SK-MEL-5 (cell line): Measurements from ENCODE around the gene RPP30. TPM values are rescaled to one million over a fixed set of nuclear protein-coding genes. Genes with fewer than 3 reads are reported as not detected.

Experiments used
- DNase-seq: peaks from one replicate; pipeline ENCODE4 v3.0.0-alpha.2; 2016; ENCODE audit warnings: low read depth, low spot score
- in situ Hi-C: cut with HindIII; loops from 2 replicates; pipeline ENCODE4 v1.10.0; 2016; ENCODE audit warnings: low sequenced_read_pairs, high pct_unique_total_duplicates, low pct_unique_long_range_greater_than_20kb
- total RNA-seq: library from RNA; depleted of rRNA; stranded (reverse); fragments of >200 nt; shearing (Covaris generic); gene quantifications from 2 replicates; pipeline ENCODE4 v1.2.3, GENCODE V29; 2014

RPP30 gene
- total RNA-seq, 1 experiment from 2014 or later, result 58.4 TPM

GRCh38 chr10:90912174-90912573 is 40.4 kb downstream of the RPP30 start:
- in situ Hi-C loops, result no loop called here
- DNase-seq, result peak; percentile 2

- DNase-seq, result no peak
- in situ Hi-C loops, result no loop called here
Observed at GRCh38 chr10:90912854-90913479, 41.2 kb downstream of the RPP30 start.

- in situ Hi-C loops, result no loop called here
- no peak for DNase-seq
Observed at GRCh38 chr10:90913774-90914420, 42.1 kb downstream of the RPP30 start.

- in situ Hi-C loops, result no loop called here
- DNase-seq, result no peak
Observed at GRCh38 chr10:90914992-90915765, 43.4 kb downstream of the RPP30 start.

- DNase-seq, result no peak
- in situ Hi-C loops, result no loop called here
Observed at GRCh38 chr10:90915766-90916075, 43.9 kb downstream of the RPP30 start.

- no peak for DNase-seq
- in situ Hi-C loops, result no loop called here
Observed at GRCh38 chr10:90916392-90917237, 44.8 kb downstream of the RPP30 start.

- no peak for DNase-seq
- in situ Hi-C loops, result no loop called here
Observed at GRCh38 chr10:90917238-90917967, 45.6 kb downstream of the RPP30 start.

- no peak for DNase-seq
- in situ Hi-C loops, result no loop called here
Observed at GRCh38 chr10:90917968-90918318, 46.2 kb downstream of the RPP30 start.

- in situ Hi-C loops, result no loop called here
- no peak for DNase-seq
Observed at GRCh38 chr10:90919683-90920574, 48.2 kb downstream of the RPP30 start.

- in situ Hi-C loops, result no loop called here
- DNase-seq, result no peak
Observed at GRCh38 chr10:90920986-90921666, 49.4 kb downstream of the RPP30 start, which contains the start of gene ANKRD1. TSS of gene ANKRD1 (minus strand) at chr10:90921087. CDS start at chr10:90921027, 60 bp downstream.

- in situ Hi-C loops, result no loop called here
- DNase-seq, result no peak
Observed at GRCh38 chr10:90921906-90922305, 50.1 kb downstream of the RPP30 start.

GRCh38 chr10:90923111-90923731 is 51.4 kb downstream of the RPP30 start:
- in situ Hi-C loops, result no loop called here

GRCh38 chr10:90924552-90924951 is 52.8 kb downstream of the RPP30 start:
- no peak for DNase-seq
- in situ Hi-C loops, result no loop called here

More at GRCh38 chr10:90923111-90923731, 51.4 kb downstream of the RPP30 start:
- DNase-seq, result no peak

- DNase-seq, result no peak
- in situ Hi-C loops, result no loop called here
Observed at GRCh38 chr10:90925079-90926029, 53.6 kb downstream of the RPP30 start.

GRCh38 chr10:90927293-90927692 is 55.5 kb downstream of the RPP30 start:
- in situ Hi-C loops, result no loop called here
- no peak for DNase-seq
